ENCODE data around the gene IGF2BP1.
A peak's percentile ranks its signal among the peaks of the same experiment; 100 is the strongest.

IGF2BP1 gene

GRCh38 chr17:49054342-49055092 is 57.3 kb downstream of the IGF2BP1 start:
- DNase-seq (ENCODE audit: low read depth), result no peak

GRCh38 chr17:49055181-49055927 is 58.2 kb downstream of the IGF2BP1 start:
- DNase-seq (ENCODE audit: low read depth), result no peak

- no peak for DNase-seq (ENCODE audit: low read depth)
These were observed 64.3 kb downstream of the IGF2BP1 start for GRCh38 chr17:49061524-49061943.

- DNase-seq (ENCODE audit: low read depth), result peak; percentile 72
These were observed 66.5 kb downstream of the IGF2BP1 start for GRCh38 chr17:49063652-49064051.

GRCh38 chr17:49067163-49067562 is 70.0 kb downstream of the IGF2BP1 start:
- DNase-seq (ENCODE audit: low read depth), result no peak

GRCh38 chr17:49069585-49070273 is 72.5 kb downstream of the IGF2BP1 start:
- no peak for DNase-seq (ENCODE audit: low read depth)

GRCh38 chr17:49071106-49071505 is 73.9 kb downstream of the IGF2BP1 start:
- peak; percentile 40 for DNase-seq (ENCODE audit: low read depth)

- peak; percentile 67 for DNase-seq (ENCODE audit: low read depth)
These were observed 77.8 kb downstream of the IGF2BP1 start for GRCh38 chr17:49074851-49075540.

- DNase-seq (ENCODE audit: low read depth), result peak; percentile 90
These were observed 79.6 kb downstream of the IGF2BP1 start for GRCh38 chr17:49076573-49077384.

- DNase-seq (ENCODE audit: low read depth), result no peak
These were observed 81.1 kb downstream of the IGF2BP1 start for GRCh38 chr17:49078248-49078647.

- DNase-seq (ENCODE audit: low read depth), result no peak
These were observed 82.9 kb downstream of the IGF2BP1 start for GRCh38 chr17:49079840-49080663.

- no peak for DNase-seq (ENCODE audit: low read depth)
These were observed 85.0 kb downstream of the IGF2BP1 start for GRCh38 chr17:49082231-49082630.

- DNase-seq (ENCODE audit: low read depth), result peak; percentile 67
These were observed 87.9 kb downstream of the IGF2BP1 start for GRCh38 chr17:49085046-49085445.

GRCh38 chr17:49085565-49086315 is 88.6 kb downstream of the IGF2BP1 start:
- DNase-seq (ENCODE audit: low read depth), result no peak

GRCh38 chr17:49086316-49086605 is 89.1 kb downstream of the IGF2BP1 start:
- no peak for DNase-seq (ENCODE audit: low read depth)

- no peak for DNase-seq (ENCODE audit: low read depth)
These were observed 89.5 kb downstream of the IGF2BP1 start for GRCh38 chr17:49086649-49087048.

- DNase-seq (ENCODE audit: low read depth), result no peak
These were observed 91.9 kb downstream of the IGF2BP1 start for GRCh38 chr17:49089094-49089493.

- DNase-seq (ENCODE audit: low read depth), result no peak
These were observed 93.9 kb downstream of the IGF2BP1 start for GRCh38 chr17:49090878-49091594.

- no peak for DNase-seq (ENCODE audit: low read depth)
These were observed 95.9 kb downstream of the IGF2BP1 start for GRCh38 chr17:49093131-49093530.

All from fibroblast of gingiva (primary cell).